Rectal smooth muscle tissue (tissue), 1 donor: ENCODE measurements around the gene ZNF766.
A peak's percentile ranks its signal among the peaks of the same experiment; 100 is the strongest.
"Not testable (repeated sequence)": the region's sequence is repeated elsewhere in the genome, so short reads cannot be mapped to it uniquely, and the experiment has no call there.

Experiments used
- H3K27ac ChIP-seq: one replicate; pipeline ENCODE4 v1.7.0; 2013; ENCODE audit warnings: low read depth, low read length, inconsistent platforms
- H3K27me3 ChIP-seq: one replicate; pipeline ENCODE4 v1.7.0; 2013; ENCODE audit warnings: low read length; ENCODE audit not compliant: control insufficient read depth, insufficient read depth
- H3K36me3 ChIP-seq: one replicate; pipeline ENCODE4 v1.7.0; 2013; ENCODE audit warnings: low read length; ENCODE audit not compliant: control insufficient read depth, insufficient read depth
- H3K4me1 ChIP-seq: one replicate; pipeline ENCODE4 v1.7.0; 2013; ENCODE audit warnings: low read length; ENCODE audit not compliant: control insufficient read depth, insufficient read depth
- H3K4me3 ChIP-seq: one replicate; pipeline ENCODE4 v1.7.0; 2013; ENCODE audit warnings: low read length
- H3K9ac ChIP-seq: one replicate; pipeline ENCODE4 v1.7.0; 2013; ENCODE audit warnings: low read length

ZNF766 gene

DNA sequence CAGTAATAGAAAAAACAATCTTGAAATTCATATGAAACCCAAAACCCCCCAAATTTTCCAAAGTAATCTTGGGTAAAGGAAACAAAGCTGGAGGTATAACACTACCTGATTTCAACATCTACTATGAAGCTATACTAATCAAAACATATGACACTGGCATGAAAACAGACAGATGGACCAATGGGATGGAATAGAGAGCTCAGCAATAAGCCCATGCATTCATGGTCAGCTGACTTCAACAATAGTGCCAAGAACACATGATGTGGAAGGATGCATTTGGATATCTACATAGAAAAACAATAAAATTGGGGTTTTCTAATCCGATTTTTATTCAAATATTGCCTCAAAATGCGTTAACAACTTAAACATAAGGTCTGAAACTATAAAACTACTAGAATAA, 32.2 kb upstream of the ZNF766 start:
- H3K4me3 ChIP-seq, result no peak overlapping the region
- H3K27ac ChIP-seq, result no peak overlapping the region
- H3K4me1 ChIP-seq, result no peaks in the 10 kb centered on the region
- H3K36me3 ChIP-seq, result no peaks in the 10 kb centered on the region
- no peaks in the 10 kb centered on the region for H3K27me3 ChIP-seq
- H3K9ac ChIP-seq, result no peak overlapping the region

DNA sequence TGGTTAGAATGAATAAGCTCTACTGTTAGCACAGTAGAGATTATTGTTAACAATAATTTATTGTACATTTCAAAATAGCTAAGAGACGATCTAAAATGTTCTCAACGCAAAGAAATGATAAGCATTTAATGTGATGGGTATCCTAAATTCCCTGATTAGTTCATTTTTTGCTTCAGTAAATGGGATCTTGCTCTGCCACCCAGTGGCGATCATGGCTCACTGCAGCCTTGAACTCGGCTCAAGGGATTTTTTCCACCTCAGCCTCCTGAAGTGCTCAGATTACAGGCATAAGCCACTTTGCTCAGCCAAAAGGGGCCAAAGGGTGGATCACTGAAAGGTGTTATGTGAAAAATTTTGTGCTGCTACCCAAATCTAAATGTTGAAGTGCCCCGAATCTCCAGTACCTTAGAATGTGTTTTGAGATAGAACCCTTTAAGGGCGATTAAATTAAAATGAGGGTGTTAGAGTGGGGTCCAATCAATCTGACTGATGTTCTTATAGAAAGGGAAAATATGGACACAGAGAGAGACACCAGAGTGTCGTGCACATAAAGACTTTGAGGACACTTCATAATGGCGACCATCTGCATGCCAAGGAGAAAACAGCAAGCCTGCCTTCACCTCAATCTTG, 31.5 kb upstream of the ZNF766 start:
- Histone ChIP-seq H3K27ac (no peak overlapping the region), H3K36me3 (no peaks in the 10 kb centered on the region), H3K9ac (no peak overlapping the region), H3K4me1 (no peaks in the 10 kb centered on the region), H3K4me3 (no peak overlapping the region), H3K27me3 (no peaks in the 10 kb centered on the region)

DNA sequence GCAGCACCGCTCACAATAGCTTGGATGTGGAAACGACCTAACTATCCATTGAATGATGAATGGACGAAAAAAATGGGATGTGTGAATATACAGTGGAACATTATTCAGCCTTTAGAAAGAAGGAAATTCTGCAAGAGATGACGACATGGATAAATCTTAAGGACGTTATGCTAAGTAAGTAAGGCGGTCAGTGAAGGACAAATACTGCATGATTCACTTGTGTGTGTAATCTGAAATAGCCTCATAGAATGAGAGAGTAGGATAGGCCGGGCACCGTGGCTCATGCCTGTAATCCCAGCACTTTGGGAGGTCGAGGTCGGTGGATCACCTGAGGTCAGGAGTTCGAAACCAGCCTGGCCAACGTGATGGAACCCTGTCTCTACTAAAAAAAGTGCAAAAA, 25.4 kb upstream of the ZNF766 start:
- Histone ChIP-seq H3K9ac (no peak overlapping the region), H3K27me3 (peaks cover 3% of the 10 kb centered on the region), H3K27ac (no peak overlapping the region), H3K4me3 (no peak overlapping the region), H3K36me3 (no peaks in the 10 kb centered on the region), H3K4me1 (no peaks in the 10 kb centered on the region)

DNA sequence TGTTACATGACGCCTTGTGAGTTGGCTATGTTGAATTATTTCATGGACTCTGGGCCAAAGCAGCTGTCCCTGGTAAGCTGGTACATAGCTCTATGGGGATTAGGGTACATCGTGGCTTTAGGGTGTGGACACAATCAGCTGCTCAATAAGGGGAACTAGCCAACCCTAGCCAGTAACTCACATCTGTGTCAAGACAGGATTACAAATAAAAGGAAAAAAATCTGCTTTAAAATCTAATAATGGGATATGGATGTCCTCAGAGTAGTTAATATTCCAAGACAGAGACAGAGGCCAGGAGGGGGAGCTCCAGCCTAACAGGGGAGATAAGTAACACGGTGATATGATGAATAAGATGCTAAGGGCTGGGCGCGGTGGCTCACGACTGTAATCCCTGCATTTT, 21.1 kb upstream of the ZNF766 start:
- no peak overlapping the region for H3K27ac ChIP-seq
- no peak overlapping the region for H3K4me3 ChIP-seq
- no peak overlapping the region for H3K9ac ChIP-seq
- no peaks in the 10 kb centered on the region for H3K36me3 ChIP-seq
- peaks cover 3% of the 10 kb centered on the region for H3K27me3 ChIP-seq
- H3K4me1 ChIP-seq, result no peaks in the 10 kb centered on the region

DNA sequence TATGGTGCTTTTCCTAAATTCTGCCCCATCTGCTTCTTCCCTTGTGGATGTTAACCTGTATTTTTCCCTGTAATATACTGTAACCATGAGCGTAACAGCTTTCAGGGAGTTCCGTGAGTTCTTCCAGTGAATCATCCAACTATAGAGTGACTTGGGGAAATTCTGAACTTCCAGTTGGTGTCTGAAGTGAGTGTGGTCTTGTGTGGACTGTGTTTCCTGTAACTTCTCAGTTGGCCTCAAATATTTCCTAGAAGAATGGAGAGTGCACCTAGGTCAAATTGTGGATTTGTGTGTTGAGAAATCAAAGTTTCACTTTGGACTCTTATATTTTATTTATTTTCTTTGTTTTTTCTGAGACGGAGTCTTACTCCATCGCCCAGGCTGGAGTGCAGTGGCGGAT, 11.0 kb upstream of the ZNF766 start:
- Histone ChIP-seq H3K9ac (no peak overlapping the region), H3K27me3 (no peaks in the 10 kb centered on the region), H3K36me3 (no peaks in the 10 kb centered on the region), H3K27ac (no peak overlapping the region), H3K4me3 (no peak overlapping the region), H3K4me1 (no peaks in the 10 kb centered on the region)

DNA sequence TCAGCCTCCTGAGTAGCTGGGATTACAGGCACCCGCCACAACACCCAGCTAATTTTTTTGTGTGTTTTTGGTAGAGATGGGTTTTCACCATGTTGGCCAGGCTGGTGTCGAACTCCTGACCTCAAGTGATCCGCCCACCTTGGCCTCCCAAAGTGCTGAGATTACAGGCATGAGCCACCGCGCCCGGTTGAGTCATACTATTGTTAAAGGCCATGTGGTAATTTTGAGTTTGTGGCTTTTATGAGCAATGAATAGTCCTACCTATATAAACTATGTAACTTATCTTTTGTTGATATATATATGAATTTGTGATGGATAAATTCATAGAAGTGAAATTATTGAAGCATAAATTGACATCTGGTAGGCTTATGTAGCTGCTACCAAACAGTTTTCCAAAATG, 3.8 kb upstream of the ZNF766 start:
- H3K4me3 ChIP-seq, H3K27ac ChIP-seq, H3K9ac ChIP-seq, H3K27me3 ChIP-seq, H3K4me1 ChIP-seq, H3K36me3 ChIP-seq: not testable (repeated sequence)

DNA sequence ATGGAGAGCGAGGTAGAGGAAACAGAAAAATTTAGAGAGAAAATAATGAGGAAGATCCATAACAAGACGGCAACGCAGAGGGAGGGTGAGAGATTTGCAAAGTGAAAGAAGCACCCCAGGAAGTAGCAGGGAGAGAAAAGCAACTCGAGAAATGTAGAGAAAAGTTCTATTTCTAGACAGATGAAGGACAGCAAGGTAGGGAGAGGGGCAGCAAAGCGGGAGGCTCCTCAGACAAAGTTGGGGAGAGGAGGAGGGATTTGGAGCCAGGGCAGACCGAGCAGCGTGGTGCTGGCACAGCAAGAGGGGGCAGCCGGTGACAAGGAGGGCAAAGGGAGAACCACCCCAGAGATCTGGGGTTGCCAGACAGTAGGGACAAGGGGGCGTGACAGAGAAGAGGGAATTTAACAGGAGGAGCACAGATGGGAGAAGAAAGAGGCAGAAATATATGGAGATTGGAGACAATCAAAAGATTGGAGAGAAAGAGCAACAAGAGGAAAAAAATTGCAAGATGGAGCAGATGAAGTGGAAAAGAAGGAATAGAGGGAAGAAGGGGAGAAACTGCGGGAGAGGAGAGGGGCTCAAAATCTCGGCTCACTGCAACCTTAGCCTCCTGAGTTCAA, 989 bp downstream of the ZNF766 start:
- H3K27ac ChIP-seq, result peak overlapping the region; percentile 83
- H3K36me3 ChIP-seq, result peaks cover 10% of the 10 kb centered on the region
- peak overlapping the region; percentile 71 for H3K9ac ChIP-seq
- H3K4me1 ChIP-seq, result peaks cover 6% of the 10 kb centered on the region
- peak overlapping the region; percentile 71 for H3K4me3 ChIP-seq
- H3K27me3 ChIP-seq, result no peaks in the 10 kb centered on the region

DNA sequence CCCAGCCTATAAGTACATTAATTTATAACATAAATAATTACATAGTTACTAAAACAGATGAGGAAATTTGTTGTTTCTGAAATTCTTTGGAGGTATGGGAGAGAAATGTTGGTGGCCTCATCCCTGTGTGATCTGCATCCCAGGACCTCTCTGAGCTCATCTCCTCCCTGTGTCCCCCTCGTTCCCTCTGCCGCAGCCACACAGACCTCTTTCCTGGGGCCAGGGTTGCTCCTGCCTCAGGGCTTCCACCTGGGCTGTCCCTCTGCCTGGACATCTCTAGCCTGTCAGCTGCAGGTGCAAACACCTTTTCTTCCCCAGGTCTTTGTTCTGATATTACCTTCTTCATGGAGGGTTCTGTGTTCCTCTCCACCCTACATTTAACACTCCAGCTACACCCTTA, 3.9 kb downstream of the ZNF766 start:
- H3K9ac ChIP-seq, result no peak overlapping the region
- peaks cover 10% of the 10 kb centered on the region for H3K36me3 ChIP-seq
- no peak overlapping the region for H3K27ac ChIP-seq
- H3K4me1 ChIP-seq, result peaks cover 6% of the 10 kb centered on the region
- no peak overlapping the region for H3K4me3 ChIP-seq
- H3K27me3 ChIP-seq, result no peaks in the 10 kb centered on the region

DNA sequence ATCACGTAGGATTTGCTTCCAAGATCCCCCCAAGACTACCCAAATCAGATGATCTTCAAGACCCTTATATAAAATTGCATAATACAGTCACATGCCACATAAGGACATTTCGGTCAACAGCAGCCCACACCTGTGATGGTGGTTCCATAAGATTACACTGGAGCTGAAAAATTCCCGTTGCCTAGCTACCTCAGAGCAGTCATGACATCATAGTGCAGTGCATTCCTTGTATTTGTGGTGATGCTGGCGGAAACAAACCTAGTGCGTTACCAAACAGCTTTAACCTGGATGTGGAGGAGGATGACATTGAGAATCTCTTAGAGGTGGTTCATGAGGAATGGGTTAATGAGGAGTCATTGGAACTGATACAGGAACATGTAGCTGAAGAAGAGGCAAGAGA, 4.8 kb downstream of the ZNF766 start:
- no peak overlapping the region for H3K4me3 ChIP-seq
- H3K4me1 ChIP-seq, result peaks cover 3% of the 10 kb centered on the region
- H3K27me3 ChIP-seq, result no peaks in the 10 kb centered on the region
- H3K36me3 ChIP-seq, result peaks cover 10% of the 10 kb centered on the region
- H3K9ac ChIP-seq, result no peak overlapping the region
- H3K27ac ChIP-seq, result no peak overlapping the region

DNA sequence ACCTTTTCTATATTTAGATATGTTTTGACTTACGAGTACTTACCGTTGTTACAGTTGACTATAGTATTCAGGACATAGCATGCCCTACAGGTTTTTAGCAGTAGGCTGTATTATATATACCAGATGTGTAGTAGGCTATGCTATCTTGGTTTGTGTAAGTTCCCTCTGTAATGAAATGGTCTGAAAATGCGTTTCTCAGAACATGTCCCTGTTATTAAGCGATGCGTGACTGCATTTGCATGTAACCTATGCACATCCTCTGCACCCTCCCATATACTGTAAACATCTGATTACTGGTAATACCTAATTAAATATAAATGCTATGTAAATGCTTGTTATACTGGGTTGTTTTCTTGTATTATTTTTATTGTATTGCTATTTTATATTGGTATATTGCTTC, 6.6 kb downstream of the ZNF766 start:
- Histone ChIP-seq H3K9ac (no peak overlapping the region), H3K27me3 (no peaks in the 10 kb centered on the region), H3K4me1 (no peaks in the 10 kb centered on the region), H3K36me3 (peaks cover 7% of the 10 kb centered on the region), H3K4me3 (no peak overlapping the region), H3K27ac (no peak overlapping the region)

DNA sequence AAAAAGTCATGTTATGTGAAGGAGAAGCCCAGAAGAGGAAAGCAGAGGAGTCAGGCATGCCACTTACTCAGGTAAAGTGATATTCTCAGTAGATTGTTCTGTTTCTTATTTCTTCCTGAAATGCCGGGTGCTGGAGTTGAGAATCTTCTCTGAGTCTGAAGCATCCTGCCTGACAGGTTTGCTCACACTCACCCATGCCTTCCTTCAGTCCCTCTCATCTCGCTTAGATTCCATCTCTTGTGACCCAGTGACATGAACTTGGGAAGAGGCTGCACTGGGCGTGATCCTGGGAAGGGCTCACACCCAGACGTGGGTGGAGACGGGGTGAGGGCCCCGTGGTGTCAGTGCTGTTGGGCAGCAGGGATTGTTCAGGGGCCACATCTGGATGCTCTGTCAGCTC, 8.1 kb downstream of the ZNF766 start:
- H3K36me3 ChIP-seq, result peaks cover 7% of the 10 kb centered on the region

DNA sequence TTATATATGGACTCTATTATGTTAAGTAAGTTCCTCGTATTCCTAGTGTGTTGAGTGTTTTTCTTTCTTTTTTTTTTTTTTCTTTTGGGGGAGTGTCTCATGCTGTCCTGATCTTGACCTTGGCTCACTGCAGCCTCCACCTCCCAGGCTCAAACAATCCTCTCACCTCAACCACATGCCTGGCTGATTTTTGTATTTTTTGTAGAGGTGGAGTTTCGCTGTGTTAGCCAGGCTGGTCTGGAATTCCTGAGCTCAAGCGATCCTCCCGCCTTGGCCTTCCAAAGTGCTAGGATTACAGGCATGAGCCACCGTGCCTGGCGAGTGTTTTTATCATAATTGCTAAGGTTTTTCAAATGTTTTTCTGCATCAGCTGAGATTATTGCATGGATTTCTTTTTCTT, 16.9 kb downstream of the ZNF766 start:
- Histone ChIP-seq H3K4me1 (no peaks in the 10 kb centered on the region), H3K9ac (no peak overlapping the region), H3K27ac (no peak overlapping the region), H3K27me3 (no peaks in the 10 kb centered on the region), H3K36me3 (peaks cover 33% of the 10 kb centered on the region), H3K4me3 (no peak overlapping the region)

More for the DNA sequence above, 8.1 kb downstream of the ZNF766 start:
- no peak overlapping the region for H3K27ac ChIP-seq
- no peak overlapping the region for H3K9ac ChIP-seq
- H3K27me3 ChIP-seq, result no peaks in the 10 kb centered on the region
- no peak overlapping the region for H3K4me3 ChIP-seq
- H3K4me1 ChIP-seq, result no peaks in the 10 kb centered on the region

DNA sequence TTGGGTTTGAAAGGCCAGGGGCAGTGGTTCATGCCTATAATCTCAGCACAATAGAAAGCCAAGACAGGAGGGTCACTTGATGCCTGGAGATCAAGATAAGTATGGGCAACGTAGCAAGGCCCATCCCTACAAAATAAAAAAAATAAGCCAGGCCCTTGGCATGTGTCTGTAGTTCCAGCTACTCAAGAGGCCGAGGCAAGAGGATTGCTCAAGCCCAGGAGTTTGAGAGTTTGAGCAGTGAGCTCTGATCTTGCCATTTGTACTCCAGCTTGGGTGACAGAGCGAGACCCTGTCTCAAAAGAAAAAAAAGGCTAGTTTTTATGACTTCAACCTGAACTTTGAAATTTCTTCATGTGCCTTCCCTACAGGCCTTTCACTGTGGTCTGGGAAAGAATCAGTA, 22.4 kb downstream of the ZNF766 start:
- H3K36me3 ChIP-seq, result peaks cover 8% of the 10 kb centered on the region
- no peak overlapping the region for H3K9ac ChIP-seq
- H3K27me3 ChIP-seq, result no peaks in the 10 kb centered on the region
- H3K27ac ChIP-seq, result no peak overlapping the region
- peaks cover 3% of the 10 kb centered on the region for H3K4me1 ChIP-seq
- no peak overlapping the region for H3K4me3 ChIP-seq
